Measurements from ENCODE around the gene SLIT3.

Gene SLIT3

GRCh38 chr5:168737066-168737465, 563.9 kb downstream of the SLIT3 start:
- no peak overlapping the region for H3K4me3 Mint-ChIP-seq
- no peaks in the 10 kb centered on the region for H3K27me3 Mint-ChIP-seq (ENCODE audit: low read depth)
- H3K9me3 Mint-ChIP-seq: peaks cover 6% of the 10 kb centered on the region
- TF ChIP-seq CTCF (IDR thresholded peaks at IDR 0.05; ENCODE audit: unreplicated experiment in 3 of 3): no peak
- peaks cover 22% of the 10 kb centered on the region for H3K4me1 Mint-ChIP-seq
- no peak overlapping the region for H3K27ac Mint-ChIP-seq
- peaks cover 28% of the 10 kb centered on the region for H3K36me3 Mint-ChIP-seq (ENCODE audit: low read depth)

- Mint-ChIP-seq H3K36me3 (ENCODE audit: low read depth) (peaks cover 34% of the 10 kb centered on the region), H3K27ac (no peak overlapping the region), H3K4me1 (peaks cover 22% of the 10 kb centered on the region)
Observed at GRCh38 chr5:168736281-168736831, 564.6 kb downstream of the SLIT3 start.

GRCh38 chr5:168734620-168735300, 566.2 kb downstream of the SLIT3 start:
- Mint-ChIP-seq H3K27ac (no peak overlapping the region), H3K27me3 (ENCODE audit: low read depth) (peaks cover 4% of the 10 kb centered on the region), H3K36me3 (ENCODE audit: low read depth) (peaks cover 42% of the 10 kb centered on the region), H3K9me3 (peaks cover 25% of the 10 kb centered on the region), H3K4me1 (peaks cover 22% of the 10 kb centered on the region), H3K4me3 (no peak overlapping the region)
- no peak for TF ChIP-seq CTCF (IDR thresholded peaks at IDR 0.05; ENCODE audit: unreplicated experiment in 3 of 3)

More at GRCh38 chr5:168736281-168736831, 564.6 kb downstream of the SLIT3 start:
- peaks cover under 1% of the 10 kb centered on the region for H3K27me3 Mint-ChIP-seq (ENCODE audit: low read depth)
- TF ChIP-seq CTCF (IDR thresholded peaks at IDR 0.05; ENCODE audit: unreplicated experiment in 3 of 3): no peak
- no peak overlapping the region for H3K4me3 Mint-ChIP-seq
- H3K9me3 Mint-ChIP-seq: peaks cover 12% of the 10 kb centered on the region

- Mint-ChIP-seq H3K9me3 (peaks cover 29% of the 10 kb centered on the region), H3K4me1 (peaks cover 22% of the 10 kb centered on the region), H3K4me3 (no peak overlapping the region), H3K27me3 (ENCODE audit: low read depth) (peaks cover 4% of the 10 kb centered on the region), H3K36me3 (ENCODE audit: low read depth) (peaks cover 46% of the 10 kb centered on the region), H3K27ac (no peak overlapping the region)
- no peak for TF ChIP-seq CTCF (IDR thresholded peaks at IDR 0.05; ENCODE audit: unreplicated experiment in 3 of 3)
Observed at GRCh38 chr5:168734119-168734518, 566.8 kb downstream of the SLIT3 start.

GRCh38 chr5:168728546-168729211, 572.3 kb downstream of the SLIT3 start:
- peaks cover 4% of the 10 kb centered on the region for H3K27me3 Mint-ChIP-seq (ENCODE audit: low read depth)
- no peak overlapping the region for H3K27ac Mint-ChIP-seq
- H3K9me3 Mint-ChIP-seq: peaks cover 41% of the 10 kb centered on the region
- TF ChIP-seq CTCF (IDR thresholded peaks at IDR 0.05; ENCODE audit: unreplicated experiment in 3 of 3): no peak
- H3K36me3 Mint-ChIP-seq (ENCODE audit: low read depth): peaks cover 67% of the 10 kb centered on the region
- no peaks in the 10 kb centered on the region for H3K4me1 Mint-ChIP-seq
- no peak overlapping the region for H3K4me3 Mint-ChIP-seq

All from nephron (organoid).